HG02973 (cell line): ENCODE data around the gene LCLAT1.

Source experiments
- ATAC-seq: cut with Tn5 transposase; IDR thresholded peaks from one replicate; pipeline ENCODE4 v1.9.1; 2021; ENCODE audit warnings: moderate library complexity; ENCODE audit not compliant: unreplicated experiment

LCLAT1 gene

GRCh38 chr2:30447149-30448045, at the start of gene LCLAT1:
Gene LCLAT1 (plus strand): TSS chr2:30447246. CDS start chr2:30525591, 78,345 bp downstream.
- peak; percentile 97 for ATAC-seq

- no peak for ATAC-seq
Observed at GRCh38 chr2:30398084-30398873, 48.8 kb upstream of the LCLAT1 start.

- no peak for ATAC-seq
Observed at GRCh38 chr2:30400151-30400954, 46.7 kb upstream of the LCLAT1 start.

- no peak for ATAC-seq
Observed at GRCh38 chr2:30402441-30403182, 44.4 kb upstream of the LCLAT1 start.

- no peak for ATAC-seq
Observed at GRCh38 chr2:30403592-30404312, 43.3 kb upstream of the LCLAT1 start.

- no peak for ATAC-seq
Observed at GRCh38 chr2:30404319-30405259, 42.5 kb upstream of the LCLAT1 start.

GRCh38 chr2:30405260-30405605, 41.8 kb upstream of the LCLAT1 start:
- no peak for ATAC-seq

- ATAC-seq: no peak
Observed at GRCh38 chr2:30406853-30407252, 40.2 kb upstream of the LCLAT1 start.

- ATAC-seq: no peak
Observed at GRCh38 chr2:30408961-30409387, 38.1 kb upstream of the LCLAT1 start.

- no peak for ATAC-seq
Observed at GRCh38 chr2:30410217-30410616, 36.8 kb upstream of the LCLAT1 start.

- no peak for ATAC-seq
Observed at GRCh38 chr2:30412047-30412683, 34.9 kb upstream of the LCLAT1 start.

- ATAC-seq: no peak
Observed at GRCh38 chr2:30412684-30413570, 34.1 kb upstream of the LCLAT1 start.

GRCh38 chr2:30414961-30415360, 32.1 kb upstream of the LCLAT1 start:
- ATAC-seq: no peak

- ATAC-seq: no peak
Observed at GRCh38 chr2:30417253-30417652, 29.8 kb upstream of the LCLAT1 start.

GRCh38 chr2:30421026-30421603, 25.9 kb upstream of the LCLAT1 start:
- no peak for ATAC-seq

GRCh38 chr2:30421604-30422443, 25.2 kb upstream of the LCLAT1 start:
- peak; percentile 28 for ATAC-seq
